Inferior parietal cortex (tissue), 1 donor: ENCODE results near the gene RORC.

Source experiments
- DNase-seq: peaks from one replicate; pipeline ENCODE4 v3.0.0-alpha.2; 2016; ENCODE audit errors: extremely low spot score

Gene RORC

GRCh38 chr1:151849126-151849525, 17.5 kb upstream of the RORC start:
- no peak for DNase-seq

GRCh38 chr1:151847867-151848596, 16.4 kb upstream of the RORC start:
- no peak for DNase-seq

GRCh38 chr1:151846686-151847237, 15.2 kb upstream of the RORC start:
- no peak for DNase-seq

GRCh38 chr1:151846062-151846568, 14.5 kb upstream of the RORC start:
- no peak for DNase-seq

- DNase-seq: no peak
Measured at GRCh38 chr1:151843398-151843797, 11.8 kb upstream of the RORC start.

GRCh38 chr1:151841141-151841540, 9.5 kb upstream of the RORC start:
- DNase-seq: no peak

- DNase-seq: peak; percentile 20
Measured at GRCh38 chr1:151840421-151840820, 8.8 kb upstream of the RORC start.

- peak; percentile 77 for DNase-seq
Measured at GRCh38 chr1:151839457-151840403, 8.1 kb upstream of the RORC start, which contains the start of gene C2CD4D. TSS of gene C2CD4D (minus strand) at chr1:151839820. CDS start at chr1:151838989, 831 bp downstream.

- DNase-seq: no peak
Measured at GRCh38 chr1:151839082-151839412, 7.4 kb upstream of the RORC start.

- DNase-seq: no peak
Measured at GRCh38 chr1:151838222-151839081, 6.8 kb upstream of the RORC start.

- no peak for DNase-seq
Measured at GRCh38 chr1:151837884-151838221, 6.3 kb upstream of the RORC start.

GRCh38 chr1:151837197-151837596, 5.6 kb upstream of the RORC start:
- no peak for DNase-seq

- DNase-seq: no peak
Measured at GRCh38 chr1:151835596-151835995, 4.0 kb upstream of the RORC start.

- no peak for DNase-seq
Measured at GRCh38 chr1:151834239-151834638, 2.6 kb upstream of the RORC start.

GRCh38 chr1:151833172-151833900, 1.7 kb upstream of the RORC start:
- no peak for DNase-seq

GRCh38 chr1:151832318-151832980, 847 bp upstream of the RORC start:
- no peak for DNase-seq

- no peak for DNase-seq
Measured at GRCh38 chr1:151831256-151831591, 378 bp downstream of the RORC start.

GRCh38 chr1:151830055-151830454, 1.5 kb downstream of the RORC start:
- no peak for DNase-seq

GRCh38 chr1:151829352-151830046, 2.1 kb downstream of the RORC start:
- no peak for DNase-seq

GRCh38 chr1:151828921-151829320, 2.7 kb downstream of the RORC start:
- DNase-seq: no peak
